ENCODE results near the gene CLMP.

- TF ChIP-seq CTCF (IDR thresholded peaks at IDR 0.05; ENCODE audit: low read length), result no peak
- TF ChIP-seq EZH2 (IDR thresholded peaks at IDR 0.05; ENCODE audit: borderline replicate concordance, low read length), result no peak
Observed at GRCh38 chr11:123197711-123198110, 2.7 kb upstream of the CLMP start.
